Measurements from ENCODE around the gene PIK3R5. TPM values are rescaled to one million over a fixed set of nuclear protein-coding genes. Genes with fewer than 3 reads are reported as not detected.

Gene PIK3R5
- polyA plus RNA-seq, 3 donors: 32.1 to 127 (median 47.5) TPM

DNA sequence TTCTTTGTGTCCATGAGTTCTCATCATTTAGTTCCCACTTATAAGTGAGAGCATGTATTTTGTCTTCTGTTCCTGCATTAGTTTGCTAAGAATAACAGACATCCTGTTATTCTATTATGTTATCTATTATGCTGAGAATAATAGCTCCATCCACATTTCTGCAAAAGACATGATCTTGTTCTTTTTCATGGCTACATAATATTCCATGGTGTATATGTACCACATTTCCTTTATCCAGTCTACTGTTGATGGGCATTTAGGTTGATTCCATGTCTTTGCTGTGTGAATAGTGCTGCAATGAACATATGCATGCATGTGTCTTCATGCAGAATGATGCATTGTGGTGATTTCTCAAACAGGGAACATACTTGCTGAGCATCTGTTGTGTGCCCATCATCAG, 21.4 kb downstream of the PIK3R5 start:
- peaks cover 85 to 88% of the 10 kb centered on the region in 2 donors for H3K36me3 Mint-ChIP-seq
- H3K79me2 ChIP-seq (ENCODE audit: insufficient read depth, low read length): peaks cover 96% of the 10 kb centered on the region
- H3K4me1 Mint-ChIP-seq: peaks cover 77% of the 10 kb centered on the region
- H4K20me1 ChIP-seq (ENCODE audit: insufficient read depth, low read length): peaks cover 88% of the 10 kb centered on the region
- no peaks in the 10 kb centered on the region for H3K9me3 ChIP-seq (replicated peaks in 1 of 2; ENCODE audit: control insufficient read depth in 1 of 2, insufficient read depth in 1 of 2, low read length in 2 of 2)
- H3K27me3 Mint-ChIP-seq (ENCODE audit: low read depth in 3 of 3): peaks cover 0 to 2% (median 0%) of the 10 kb centered on the region in 3 donors
- no peak overlapping the region for H3K9ac ChIP-seq (ENCODE audit: insufficient read depth, low read length, poor library complexity, severe bottlenecking)
- DNase-seq: no peak
- H3K27ac ChIP-seq (ENCODE audit: low read depth in 1 of 2, low read length in 2 of 2): peak overlapping the region in 1 of 2 donors; percentile 93
- peaks cover 48 to 62% of the 10 kb centered on the region in 2 donors for H3K4me1 ChIP-seq (ENCODE audit: control insufficient read depth in 1 of 2, insufficient read depth in 2 of 2, low read length in 2 of 2)
- H3K4me3 Mint-ChIP-seq: no peak overlapping the region
- H3K9me3 Mint-ChIP-seq: peaks cover 0 to 7% (median 0%) of the 10 kb centered on the region in 7 donors
- no peaks in the 10 kb centered on the region for H3K27me3 ChIP-seq (ENCODE audit: control insufficient read depth in 2 of 2, insufficient read depth in 2 of 2, low read length in 2 of 2)
- H2AFZ ChIP-seq (ENCODE audit: insufficient read depth, low read depth, low read length, poor library complexity, severe bottlenecking): no peak overlapping the region
- intact Hi-C loops (cut with micrococcal nuclease): no loop called here
- no peak for TF ChIP-seq CTCF (IDR thresholded peaks at IDR 0.05)
- H3K36me3 ChIP-seq (replicated peaks in 1 of 2; ENCODE audit: control insufficient read depth in 1 of 2, insufficient read depth in 2 of 2, low read length in 2 of 2): peaks cover 19 to 65% of the 10 kb centered on the region in 2 donors
- no peak overlapping the region for H3K4me2 ChIP-seq (replicated peaks; ENCODE audit: extremely low read depth, low read length, poor library complexity, severe bottlenecking)
- no peak overlapping the region for H3K4me3 ChIP-seq (replicated peaks in 1 of 3; ENCODE audit: low read depth in 2 of 3, low read length in 3 of 3)
- peak overlapping the region; percentile 91 to 96 (median 95) for H3K27ac Mint-ChIP-seq

- peaks cover 76% of the 10 kb centered on the region for H4K20me1 ChIP-seq (ENCODE audit: insufficient read depth, low read length)
- no peak overlapping the region for H2AFZ ChIP-seq (ENCODE audit: insufficient read depth, low read depth, low read length, poor library complexity, severe bottlenecking)
- H3K4me3 Mint-ChIP-seq: no peak overlapping the region
- H3K9me3 Mint-ChIP-seq: peaks cover 0 to 4% (median 0%) of the 10 kb centered on the region in 7 donors
- H3K36me3 ChIP-seq (replicated peaks in 1 of 2; ENCODE audit: control insufficient read depth in 1 of 2, insufficient read depth in 2 of 2, low read length in 2 of 2): peaks cover 24 to 78% of the 10 kb centered on the region in 2 donors
- no peak overlapping the region for H3K4me3 ChIP-seq (replicated peaks in 1 of 3; ENCODE audit: low read depth in 2 of 3, low read length in 3 of 3)
- H3K4me2 ChIP-seq (replicated peaks; ENCODE audit: extremely low read depth, low read length, poor library complexity, severe bottlenecking): no peak overlapping the region
- H3K27ac Mint-ChIP-seq: peak overlapping the region; percentile 64 to 91 (median 80)
- DNase-seq: no peak
- intact Hi-C loops (cut with micrococcal nuclease): no loop called here
- 79% methylated on average over 7 of the region's 8 CpGs for WGBS (ENCODE audit: insufficient coverage)
- peaks cover 95% of the 10 kb centered on the region for H3K79me2 ChIP-seq (ENCODE audit: insufficient read depth, low read length)
- H3K9me3 ChIP-seq (replicated peaks in 1 of 2; ENCODE audit: control insufficient read depth in 1 of 2, insufficient read depth in 1 of 2, low read length in 2 of 2): no peaks in the 10 kb centered on the region
- TF ChIP-seq CTCF (IDR thresholded peaks at IDR 0.05): no peak
- H3K27ac ChIP-seq (ENCODE audit: low read depth in 1 of 2, low read length in 2 of 2): peak overlapping the region; percentile 41 to 64
- H3K9ac ChIP-seq (ENCODE audit: insufficient read depth, low read length, poor library complexity, severe bottlenecking): no peak overlapping the region
- H3K27me3 Mint-ChIP-seq (ENCODE audit: low read depth in 3 of 3): peaks cover 0 to 2% (median 0%) of the 10 kb centered on the region in 3 donors
- no peaks in the 10 kb centered on the region for H3K27me3 ChIP-seq (ENCODE audit: control insufficient read depth in 2 of 2, insufficient read depth in 2 of 2, low read length in 2 of 2)
- H3K4me1 ChIP-seq (ENCODE audit: control insufficient read depth in 1 of 2, insufficient read depth in 2 of 2, low read length in 2 of 2): peaks cover 42 to 52% of the 10 kb centered on the region in 2 donors
- H3K36me3 Mint-ChIP-seq: peaks cover 85 to 89% of the 10 kb centered on the region in 2 donors
- H3K4me1 Mint-ChIP-seq: peaks cover 65% of the 10 kb centered on the region
Observed at GRCh38 chr17:8941980-8942622, 23.4 kb downstream of the PIK3R5 start.
